ENCODE measurements around the gene KCNG2.

The KCNG2 gene

GRCh38 chr18:79823120-79823519 is 25.4 kb downstream of the KCNG2 start:
- no peak for DNase-seq

DNA sequence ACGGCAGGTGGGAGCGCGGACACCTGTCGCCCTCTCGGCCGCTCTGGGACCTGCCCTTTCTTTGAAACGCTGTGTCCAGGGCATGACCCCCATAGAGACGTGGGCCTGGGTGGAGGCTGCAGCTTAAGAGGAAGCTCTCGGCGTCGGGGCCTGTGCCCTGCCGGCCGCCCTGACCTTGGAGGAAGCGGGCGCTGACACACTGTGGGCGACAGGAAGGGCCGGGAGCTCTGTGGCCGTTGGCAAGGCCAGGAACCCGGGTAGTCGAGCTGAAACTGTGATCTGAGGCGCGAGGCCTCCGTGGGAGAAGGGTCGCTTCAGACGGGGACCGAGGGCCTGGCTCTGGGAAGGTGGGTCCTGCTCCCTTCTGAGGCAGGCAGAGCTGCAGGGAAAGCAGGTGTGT is 28.2 kb downstream of the KCNG2 start:
- no peak for DNase-seq

- DNase-seq: no peak
Measured at GRCh38 chr18:79826966-79827365, 29.2 kb downstream of the KCNG2 start.

GRCh38 chr18:79828258-79828657 is 30.5 kb downstream of the KCNG2 start:
- no peak for DNase-seq

DNA sequence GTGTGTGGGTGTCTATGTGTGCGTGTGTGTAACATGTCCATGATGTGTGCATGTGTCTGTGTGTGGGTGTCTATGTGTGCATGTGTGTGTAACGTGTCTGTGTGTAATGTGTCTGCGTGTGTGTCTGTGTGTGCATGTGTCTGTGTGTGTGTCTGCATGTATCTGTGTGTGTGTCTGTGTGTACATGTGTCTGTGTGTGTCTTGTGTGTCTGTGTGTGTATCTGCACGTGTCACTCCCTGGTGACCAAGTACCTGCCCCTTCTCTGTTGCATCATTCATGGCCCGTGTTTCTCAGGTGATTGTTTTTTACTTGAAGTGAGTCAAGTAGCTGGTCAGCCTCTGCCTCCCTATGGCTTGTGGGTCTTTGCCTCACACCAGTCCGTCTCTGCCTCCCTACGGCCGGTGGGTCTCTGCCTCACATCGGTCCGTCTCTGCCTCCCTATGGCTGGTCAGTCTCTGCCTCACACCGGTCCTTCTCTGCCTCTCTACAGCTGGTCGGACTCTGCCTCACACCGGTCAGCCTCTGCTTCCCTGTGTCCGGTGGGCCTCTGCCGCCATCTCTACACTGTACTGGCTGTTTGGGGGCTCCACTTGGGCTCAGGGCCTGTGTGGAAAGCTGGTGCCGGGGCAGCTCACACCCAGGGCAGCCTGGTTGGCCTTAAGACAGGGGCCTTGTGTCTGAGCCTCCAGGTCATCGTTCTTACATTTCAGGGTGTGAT is 31.6 kb downstream of the KCNG2 start:
- no peak for DNase-seq

DNA sequence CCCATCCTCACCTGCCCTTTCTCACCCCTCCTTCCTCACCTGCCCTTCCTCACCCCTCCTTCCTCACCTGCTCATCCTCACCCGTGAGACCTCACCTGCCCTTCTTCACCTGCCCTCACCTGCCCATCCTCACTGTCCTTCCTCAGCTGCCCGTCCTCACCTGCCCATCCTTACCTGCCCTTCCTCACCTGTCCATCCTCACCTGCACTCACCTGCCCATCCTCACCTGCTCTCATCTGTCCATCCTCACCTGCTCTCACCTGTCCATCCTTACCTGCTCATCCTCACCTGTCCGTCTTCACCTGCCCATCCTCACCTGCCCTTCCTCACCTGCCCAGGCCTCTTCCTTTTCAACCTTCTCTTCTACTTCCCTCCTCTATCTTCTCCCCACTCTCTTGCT is 34.4 kb downstream of the KCNG2 start:
- DNase-seq: no peak

DNA sequence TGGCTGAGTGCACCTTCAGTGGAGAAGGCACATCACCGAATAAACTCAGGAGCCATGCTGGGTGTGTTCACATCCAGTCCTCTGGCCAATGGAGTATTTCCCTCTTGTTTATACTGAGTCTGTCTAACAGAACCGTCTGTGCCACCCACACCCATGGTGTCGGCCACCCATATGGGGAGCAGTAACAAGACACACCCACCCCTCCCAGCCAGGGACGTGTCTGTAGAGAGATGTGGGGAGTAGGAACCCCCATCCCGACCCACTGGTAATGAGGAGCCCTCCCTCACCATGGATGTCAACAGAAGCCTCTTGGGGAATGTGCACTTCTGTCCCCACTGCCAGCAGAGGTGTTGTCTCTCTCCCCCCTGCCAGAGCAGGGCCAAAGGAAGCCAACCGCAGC is 37.1 kb downstream of the KCNG2 start:
- no peak for DNase-seq

DNA sequence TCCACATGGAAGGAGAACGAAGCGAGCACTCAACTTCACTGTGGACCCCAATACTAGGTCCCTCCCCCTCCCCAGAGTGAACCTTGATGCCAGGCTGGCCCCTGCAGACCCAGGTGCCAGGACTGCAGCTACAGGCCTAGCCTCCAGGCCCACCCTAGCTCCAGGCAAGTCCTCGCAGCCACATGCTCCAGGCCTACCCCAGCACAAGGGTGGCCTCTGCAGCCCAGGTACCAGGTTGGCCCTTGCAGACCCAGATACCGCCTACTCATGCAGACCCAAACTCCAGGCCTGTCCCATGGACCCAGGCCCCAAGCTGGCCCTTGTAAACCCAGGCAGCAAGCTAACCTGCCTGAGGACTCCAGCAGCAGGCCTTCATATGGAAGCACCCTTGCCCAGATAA is 44.2 kb downstream of the KCNG2 start:
- DNase-seq: no peak

GRCh38 chr18:79844999-79845563 is 47.3 kb downstream of the KCNG2 start:
- no peak for DNase-seq

DNA sequence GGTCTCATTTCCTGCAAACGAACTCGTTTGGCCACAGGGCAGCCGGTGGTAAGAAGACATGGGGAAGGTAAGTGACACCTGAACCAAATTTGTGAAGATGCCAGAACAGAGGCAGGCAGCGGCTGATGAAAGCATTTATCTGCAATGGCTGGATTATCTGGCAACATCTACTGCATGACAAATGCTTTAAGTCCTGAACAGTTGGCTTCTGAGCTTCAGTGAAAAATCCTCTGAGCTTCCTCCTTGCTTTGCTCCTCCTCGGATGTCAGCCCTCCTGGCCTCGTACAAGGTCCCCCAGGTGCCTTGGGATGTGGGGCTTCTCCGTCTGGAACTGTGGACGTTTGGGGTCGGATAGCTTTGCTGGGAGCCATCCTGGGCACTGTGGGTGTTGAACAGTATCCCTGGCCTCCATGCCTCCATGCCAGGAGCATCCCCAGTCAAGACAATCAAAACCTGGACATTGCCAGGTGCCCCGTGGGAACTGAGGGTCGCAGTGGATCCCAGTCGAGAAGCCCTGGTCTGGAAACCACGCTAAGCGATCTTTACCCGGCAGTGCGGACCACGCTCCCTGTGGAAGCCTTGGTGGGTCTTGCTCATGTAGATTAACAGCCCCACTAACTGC is 49.3 kb downstream of the KCNG2 start:
- DNase-seq: no peak

GRCh38 chr18:79847606-79848293 is 50.0 kb downstream of the KCNG2 start:
- no peak for DNase-seq

DNA sequence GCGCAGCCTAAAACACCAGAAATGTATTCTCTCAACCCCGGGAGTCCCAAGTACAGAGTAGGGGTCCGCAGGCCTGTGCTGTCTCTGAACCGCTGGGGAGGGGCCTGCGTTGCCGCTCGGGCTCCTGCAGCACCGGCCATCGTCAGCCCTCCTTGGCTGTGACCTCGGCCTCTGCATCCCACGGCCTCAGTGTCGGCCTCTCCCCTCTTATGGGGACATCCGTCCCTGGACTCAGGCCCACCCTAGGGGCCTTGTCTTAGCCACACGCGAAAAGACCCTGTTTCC is 50.5 kb downstream of the KCNG2 start:
- DNase-seq: no peak

GRCh38 chr18:79848579-79849327 is 51.0 kb downstream of the KCNG2 start:
- no peak for DNase-seq

DNA sequence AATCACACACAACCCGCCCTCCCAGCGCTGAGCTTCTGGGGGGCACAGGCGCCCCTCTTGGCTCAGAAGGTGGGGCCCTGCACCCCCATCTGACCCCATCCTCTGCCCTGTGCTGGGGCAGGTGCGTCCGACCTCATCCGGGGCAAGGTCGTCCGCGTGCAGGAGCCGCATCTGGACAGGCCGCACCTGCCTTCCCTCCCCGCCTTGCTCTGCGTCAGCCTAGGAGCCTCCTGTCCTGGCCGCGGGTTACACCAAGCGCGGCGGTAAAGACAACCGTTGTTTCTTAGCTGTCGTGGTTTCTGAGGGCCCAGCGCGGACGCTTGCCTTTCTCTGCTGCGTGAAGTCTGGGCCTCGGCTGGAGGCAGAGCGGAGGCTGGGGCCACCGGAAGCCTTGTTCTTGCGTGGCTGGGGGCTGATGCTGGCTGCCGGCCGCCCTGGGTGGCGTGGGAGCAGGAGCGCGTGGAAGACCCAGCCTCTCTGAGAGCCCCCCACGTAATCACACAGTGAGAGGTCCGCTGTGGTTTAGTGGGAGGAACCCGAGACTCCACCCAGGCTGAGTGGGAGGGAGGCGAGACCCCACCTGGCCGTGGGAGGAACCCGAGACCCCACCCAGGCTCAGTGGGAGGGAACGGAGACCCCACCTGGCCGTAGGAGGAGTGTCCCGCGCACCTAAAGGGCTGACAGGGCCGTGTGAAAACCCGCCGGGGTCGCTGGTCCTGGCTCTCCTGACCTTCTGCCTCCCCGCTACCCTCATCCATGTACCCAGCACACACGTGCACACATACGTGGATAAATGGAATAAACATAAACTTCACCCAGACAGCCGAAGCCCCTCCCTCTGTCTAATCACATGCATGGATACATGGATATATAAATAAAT is 51.8 kb downstream of the KCNG2 start:
- DNase-seq: no peak

DNA sequence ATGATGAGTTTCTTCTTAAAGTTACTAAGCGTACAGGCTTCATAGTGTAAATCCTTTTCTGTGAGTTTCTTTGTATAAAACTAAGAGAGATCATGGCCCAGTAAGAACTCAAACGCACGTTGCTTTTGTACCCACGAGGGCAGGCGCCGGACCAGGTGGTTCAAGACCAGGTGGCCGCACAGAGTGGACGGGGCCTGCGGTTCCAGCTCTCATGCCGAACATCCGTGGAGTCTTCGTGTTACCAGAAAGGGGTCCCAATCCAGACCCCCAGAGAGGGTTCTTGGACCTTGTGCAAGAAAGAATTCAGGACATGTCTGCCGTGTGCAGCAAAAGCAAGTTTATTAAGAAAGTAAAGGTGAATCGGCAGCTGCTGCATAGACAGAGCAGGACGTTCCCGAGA is 53.0 kb downstream of the KCNG2 start:
- no peak for DNase-seq

GRCh38 chr18:79851489-79851888 is 53.8 kb downstream of the KCNG2 start:
- DNase-seq: no peak

- DNase-seq: no peak
Measured at GRCh38 chr18:79851950-79852349, 54.2 kb downstream of the KCNG2 start.

DNA sequence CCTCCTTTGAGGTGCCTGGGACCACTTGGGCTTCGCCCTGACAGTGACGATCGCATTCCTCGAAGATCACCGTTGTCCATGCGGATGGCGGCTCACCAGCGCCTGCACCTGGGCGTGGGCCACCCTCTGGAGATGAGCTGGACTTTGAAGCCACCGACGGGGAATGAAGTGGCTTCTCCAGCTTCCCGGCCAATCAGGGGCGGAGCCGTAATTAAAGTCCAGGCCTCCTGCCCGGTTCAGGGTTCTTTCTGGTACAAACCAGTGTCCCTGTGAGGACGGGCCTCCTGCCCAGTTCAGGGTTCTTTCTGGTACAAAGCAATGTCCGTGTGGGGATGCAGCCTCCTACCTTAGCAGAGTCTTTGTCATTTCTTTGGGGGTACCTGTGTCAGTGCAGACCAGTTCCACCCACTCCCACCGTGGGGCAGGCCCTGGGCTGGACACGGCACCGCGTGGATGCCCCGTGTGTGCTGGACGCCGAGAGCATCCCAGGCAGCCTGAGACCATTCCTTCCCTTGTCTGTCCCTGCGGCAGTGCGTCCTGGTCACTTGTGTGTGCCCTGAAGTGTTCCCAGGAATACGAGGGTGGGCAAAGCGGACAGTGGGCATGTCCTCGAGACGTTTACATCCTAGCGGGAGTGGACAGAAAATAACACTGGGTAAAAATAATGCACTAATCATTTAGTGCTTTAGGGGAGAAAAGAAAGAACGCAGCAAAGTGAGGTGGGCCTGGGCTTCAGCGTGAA is 55.0 kb downstream of the KCNG2 start:
- DNase-seq: no peak

DNA sequence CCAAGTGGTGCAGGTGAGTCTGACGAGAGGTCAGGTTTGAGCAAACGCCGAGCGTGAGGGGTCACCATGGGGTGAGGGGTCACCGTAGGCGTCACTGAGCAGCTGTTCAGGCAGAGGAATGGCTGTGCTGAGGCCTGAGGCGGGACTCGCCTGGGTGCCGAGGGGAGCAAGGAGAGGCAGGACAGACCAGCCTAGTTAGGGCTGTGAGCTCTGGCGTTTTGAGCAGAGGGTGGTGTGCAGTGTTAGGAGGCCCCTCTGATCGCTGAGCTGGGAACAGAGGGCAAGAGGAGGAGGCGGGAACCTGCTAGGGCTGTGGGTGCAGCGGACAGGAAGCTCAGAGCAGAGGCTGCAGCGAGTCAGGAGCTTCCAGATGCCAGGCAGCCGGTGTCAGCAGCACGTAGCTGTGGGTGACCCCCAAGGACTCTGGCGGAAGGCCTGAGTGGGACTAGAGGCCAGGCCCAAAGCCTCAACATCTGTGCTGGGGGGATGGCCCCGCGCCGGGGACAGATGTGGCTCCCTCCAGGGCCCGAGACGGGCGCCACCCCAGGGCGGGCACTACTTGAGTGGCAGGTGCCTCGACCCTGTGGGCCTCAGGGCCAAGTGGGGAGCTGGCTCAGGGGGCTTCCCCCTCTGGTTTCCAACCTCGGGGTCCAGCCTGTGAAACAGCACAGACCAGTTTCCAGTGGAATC is 55.7 kb downstream of the KCNG2 start:
- no peak for DNase-seq

DNA sequence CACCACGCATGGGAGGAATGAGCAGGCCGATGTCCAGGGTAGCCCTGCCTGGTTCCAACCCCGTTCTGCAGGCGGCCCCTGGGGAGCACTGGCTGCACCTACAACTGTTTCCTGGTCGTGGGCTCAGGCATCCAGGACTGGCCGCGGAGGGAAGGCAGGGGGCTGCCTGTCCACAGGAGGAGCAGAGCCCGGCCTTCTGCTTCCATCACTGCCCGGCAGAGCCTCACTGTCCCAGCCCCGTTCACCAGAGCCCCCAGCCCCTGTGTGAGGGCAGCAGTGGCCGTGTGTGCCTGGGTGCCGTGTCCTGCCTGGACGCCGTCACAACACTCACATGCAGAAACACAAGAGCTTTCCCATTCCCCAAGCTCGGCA is 56.2 kb downstream of the KCNG2 start:
- DNase-seq: no peak
